HEK293T (cell line): ENCODE data around the gene AGBL4.

ENCODE experiments used
- ARNT ChIP-seq: fragments of 450-650 bp; IDR thresholded peaks from 2 replicates; pipeline ENCODE4 v1.6.1; 2017; ENCODE audit warnings: mild to moderate bottlenecking
- BHLHE40 ChIP-seq: fragments of 450-650 bp; IDR thresholded peaks from 2 replicates; pipeline ENCODE4 v1.6.1; 2016; ENCODE audit warnings: mild to moderate bottlenecking, moderate library complexity, borderline replicate concordance
- SP1 ChIP-seq: fragments of 450-650 bp; IDR thresholded peaks from 2 replicates; pipeline ENCODE4 v1.6.1; 2017

DNA sequence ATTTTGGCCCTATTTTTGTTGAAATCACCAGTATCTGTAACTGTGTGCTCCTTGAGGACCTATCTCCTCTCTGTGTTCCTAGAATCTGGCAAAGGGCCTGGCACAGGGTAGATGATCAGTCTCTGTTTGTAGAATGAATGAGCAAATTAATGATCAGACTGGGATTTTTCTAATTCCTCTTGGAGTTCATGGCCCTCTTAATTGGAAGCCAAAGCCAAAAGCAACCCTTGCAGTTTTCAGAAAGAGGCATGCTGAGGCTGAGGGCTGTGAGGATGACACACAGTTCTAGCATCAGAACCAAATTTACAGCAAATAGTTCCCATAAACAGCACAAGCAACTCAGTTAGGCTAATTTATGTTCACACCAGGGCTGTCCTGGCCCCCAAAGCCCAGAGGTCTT lies 1136.0 kb downstream of the AGBL4 start:
- TF ChIP-seq BHLHE40 (no peak), ARNT (no peak), SP1 (no peak)
